Retinal pigment epithelial cell (primary cell): ENCODE measurements around the gene SPTBN1.

Source experiments
- DNase-seq: peaks from one replicate; pipeline ENCODE4 v3.0.0-alpha.2; 2010; ENCODE audit warnings: low read depth
- H3K4me3 ChIP-seq: 2 replicates; pipeline ENCODE4 v1.5.1; 2011; ENCODE audit warnings: mild to moderate bottlenecking, low read length, control low read depth, moderate library complexity
- CTCF ChIP-seq: conservative IDR thresholded peaks from 2 replicates; pipeline ENCODE4 v1.5.1; 2011; ENCODE audit warnings: low read depth, low read length, control low read depth, inconsistent platforms

SPTBN1 gene

GRCh38 chr2:54566896-54567295 lies 110.8 kb downstream of the SPTBN1 start:
- H3K4me3 ChIP-seq, result no peak overlapping the region
- no peak for DNase-seq
- TF ChIP-seq CTCF, result no peak

GRCh38 chr2:54568876-54569321 lies 112.8 kb downstream of the SPTBN1 start:
- DNase-seq, result no peak
- no peak for TF ChIP-seq CTCF
- no peak overlapping the region for H3K4me3 ChIP-seq

GRCh38 chr2:54569745-54570301 lies 113.7 kb downstream of the SPTBN1 start:
- TF ChIP-seq CTCF, result no peak
- no peak overlapping the region for H3K4me3 ChIP-seq
- DNase-seq, result no peak

GRCh38 chr2:54570321-54570855 lies 114.3 kb downstream of the SPTBN1 start:
- TF ChIP-seq CTCF, result no peak
- no peak overlapping the region for H3K4me3 ChIP-seq
- DNase-seq, result no peak

- no peak overlapping the region for H3K4me3 ChIP-seq
- TF ChIP-seq CTCF, result no peak
- DNase-seq, result no peak
Observed at GRCh38 chr2:54570925-54571694, 115.0 kb downstream of the SPTBN1 start.

GRCh38 chr2:54572262-54572635 lies 116.1 kb downstream of the SPTBN1 start:
- TF ChIP-seq CTCF, result no peak
- H3K4me3 ChIP-seq, result no peak overlapping the region
- peak; percentile 85 for DNase-seq
